Ishikawa (cell line): ENCODE measurements around the gene ZNF618.

Experiments
- CEBPB ChIP-seq: IDR thresholded peaks from 2 replicates; pipeline ENCODE4 v1.6.1; 2012
- CREB1 ChIP-seq: IDR thresholded peaks from 2 replicates; pipeline ENCODE4 v1.6.1; 2012; ENCODE audit warnings: low read depth
- EGR1 ChIP-seq: IDR thresholded peaks from 2 replicates; pipeline ENCODE4 v1.6.1; 2012
- EP300 ChIP-seq: IDR thresholded peaks from 2 replicates; pipeline ENCODE4 v1.6.1; 2012; ENCODE audit warnings: borderline replicate concordance
- FOXM1 ChIP-seq: IDR thresholded peaks from 2 replicates; pipeline ENCODE4 v1.6.1; 2012; ENCODE audit warnings: low read depth, borderline replicate concordance
- NFIC ChIP-seq: IDR thresholded peaks from 2 replicates; pipeline ENCODE4 v1.6.1; 2012
- RAD21 ChIP-seq: IDR thresholded peaks from 2 replicates; pipeline ENCODE4 v1.6.1; 2012; ENCODE audit warnings: low read depth
- TAF1 ChIP-seq: IDR thresholded peaks from 2 replicates; pipeline ENCODE4 v1.6.1; 2012; ENCODE audit warnings: low read depth, mild to moderate bottlenecking
- TCF12 ChIP-seq: IDR thresholded peaks from 2 replicates; pipeline ENCODE4 v1.6.1; 2012; ENCODE audit warnings: low read depth
- TEAD4 ChIP-seq: IDR thresholded peaks from 2 replicates; pipeline ENCODE4 v1.6.1; 2012
- YY1 ChIP-seq: IDR thresholded peaks from 2 replicates; pipeline ENCODE4 v1.6.1; 2012; ENCODE audit warnings: low read depth
- ZBTB7A ChIP-seq: IDR thresholded peaks from 2 replicates; pipeline ENCODE4 v1.6.1; 2012; ENCODE audit warnings: low read depth
- TF ChIP-seq, protein P1 (sequence below): IDR thresholded peaks from 2 replicates; pipeline ENCODE4 v1.6.1; 2012; ENCODE audit warnings: low read depth, mild to moderate bottlenecking
- TF ChIP-seq, protein P2 (sequence below): IDR thresholded peaks from 2 replicates; pipeline ENCODE4 v1.6.1; 2012
- TF ChIP-seq, protein P3 (sequence below): IDR thresholded peaks from 2 replicates; pipeline ENCODE4 v1.6.1; 2012

ZNF618 gene

DNA sequence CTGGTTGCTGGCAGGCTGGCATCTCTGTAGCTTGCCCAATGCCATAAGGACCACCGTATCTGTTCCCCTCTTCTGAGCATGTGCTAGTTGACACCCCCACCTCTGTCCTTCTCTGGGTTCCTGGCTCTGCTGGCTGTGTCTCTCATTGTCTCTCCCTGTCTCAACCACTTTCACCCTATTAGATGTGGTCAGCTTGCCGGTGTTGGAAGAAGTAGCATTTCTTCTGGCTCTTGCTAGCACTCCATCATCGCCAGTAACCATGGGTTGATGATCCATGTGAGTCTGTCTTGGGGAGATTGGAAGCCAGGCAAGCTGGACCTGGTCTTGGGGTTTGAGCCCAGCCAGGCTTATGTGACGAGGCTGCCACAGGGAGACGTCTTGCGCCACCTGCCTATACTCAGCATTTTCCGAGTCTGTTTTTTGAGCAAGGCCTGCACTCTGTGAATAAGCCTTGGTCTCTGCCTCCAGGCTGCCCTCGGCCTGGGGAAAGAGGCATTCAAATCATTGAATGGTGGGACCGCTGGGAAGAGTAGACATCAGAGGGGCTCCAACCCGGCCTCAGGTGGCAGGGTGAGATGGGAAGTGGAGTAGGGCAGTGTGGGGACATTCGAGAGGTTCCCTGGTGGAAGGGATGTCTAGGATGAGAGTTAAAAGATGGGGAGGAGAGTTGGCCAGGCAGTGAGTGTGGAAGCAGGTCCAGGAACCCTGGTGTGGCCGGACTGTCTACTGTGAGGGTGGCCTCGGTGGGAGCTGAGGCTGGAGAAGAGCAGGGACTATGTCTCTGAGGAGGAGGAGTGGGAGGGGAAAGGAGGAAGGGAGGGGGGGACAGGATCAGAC, 74.3 kb downstream of the ZNF618 start:
- TF ChIP-seq, protein P1, sequence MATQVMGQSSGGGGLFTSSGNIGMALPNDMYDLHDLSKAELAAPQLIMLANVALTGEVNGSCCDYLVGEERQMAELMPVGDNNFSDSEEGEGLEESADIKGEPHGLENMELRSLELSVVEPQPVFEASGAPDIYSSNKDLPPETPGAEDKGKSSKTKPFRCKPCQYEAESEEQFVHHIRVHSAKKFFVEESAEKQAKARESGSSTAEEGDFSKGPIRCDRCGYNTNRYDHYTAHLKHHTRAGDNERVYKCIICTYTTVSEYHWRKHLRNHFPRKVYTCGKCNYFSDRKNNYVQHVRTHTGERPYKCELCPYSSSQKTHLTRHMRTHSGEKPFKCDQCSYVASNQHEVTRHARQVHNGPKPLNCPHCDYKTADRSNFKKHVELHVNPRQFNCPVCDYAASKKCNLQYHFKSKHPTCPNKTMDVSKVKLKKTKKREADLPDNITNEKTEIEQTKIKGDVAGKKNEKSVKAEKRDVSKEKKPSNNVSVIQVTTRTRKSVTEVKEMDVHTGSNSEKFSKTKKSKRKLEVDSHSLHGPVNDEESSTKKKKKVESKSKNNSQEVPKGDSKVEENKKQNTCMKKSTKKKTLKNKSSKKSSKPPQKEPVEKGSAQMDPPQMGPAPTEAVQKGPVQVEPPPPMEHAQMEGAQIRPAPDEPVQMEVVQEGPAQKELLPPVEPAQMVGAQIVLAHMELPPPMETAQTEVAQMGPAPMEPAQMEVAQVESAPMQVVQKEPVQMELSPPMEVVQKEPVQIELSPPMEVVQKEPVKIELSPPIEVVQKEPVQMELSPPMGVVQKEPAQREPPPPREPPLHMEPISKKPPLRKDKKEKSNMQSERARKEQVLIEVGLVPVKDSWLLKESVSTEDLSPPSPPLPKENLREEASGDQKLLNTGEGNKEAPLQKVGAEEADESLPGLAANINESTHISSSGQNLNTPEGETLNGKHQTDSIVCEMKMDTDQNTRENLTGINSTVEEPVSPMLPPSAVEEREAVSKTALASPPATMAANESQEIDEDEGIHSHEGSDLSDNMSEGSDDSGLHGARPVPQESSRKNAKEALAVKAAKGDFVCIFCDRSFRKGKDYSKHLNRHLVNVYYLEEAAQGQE: no peak
- no peak for TF ChIP-seq EGR1
- no peak for TF ChIP-seq EP300
- TF ChIP-seq YY1: no peak

DNA sequence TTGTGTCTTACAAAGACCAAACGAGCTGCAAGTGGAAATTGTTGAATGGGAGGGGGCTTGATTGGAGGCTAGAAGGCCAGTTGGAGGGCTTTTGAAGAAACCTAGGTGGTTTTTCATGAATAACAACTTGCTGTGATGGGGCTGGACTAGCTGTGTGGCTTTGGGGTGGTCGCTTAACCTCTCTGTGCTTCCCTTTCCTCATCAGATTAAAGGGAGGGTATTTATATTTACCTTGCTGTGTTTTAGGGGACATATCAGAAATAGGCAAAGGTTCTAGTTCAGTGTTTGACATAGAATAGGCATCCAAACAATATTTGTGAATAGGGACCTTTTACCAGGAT, 74.9 kb downstream of the ZNF618 start:
- TF ChIP-seq CREB1 (no peak), CEBPB (no peak), YY1 (no peak), TCF12 (no peak), NFIC (no peak), TAF1 (no peak), ZBTB7A (no peak), TEAD4 (no peak), EGR1 (no peak), RAD21 (no peak)
- TF ChIP-seq, protein P1: no peak
- TF ChIP-seq, protein P2, sequence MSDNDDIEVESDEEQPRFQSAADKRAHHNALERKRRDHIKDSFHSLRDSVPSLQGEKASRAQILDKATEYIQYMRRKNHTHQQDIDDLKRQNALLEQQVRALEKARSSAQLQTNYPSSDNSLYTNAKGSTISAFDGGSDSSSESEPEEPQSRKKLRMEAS: no peak
- TF ChIP-seq, protein P3, sequence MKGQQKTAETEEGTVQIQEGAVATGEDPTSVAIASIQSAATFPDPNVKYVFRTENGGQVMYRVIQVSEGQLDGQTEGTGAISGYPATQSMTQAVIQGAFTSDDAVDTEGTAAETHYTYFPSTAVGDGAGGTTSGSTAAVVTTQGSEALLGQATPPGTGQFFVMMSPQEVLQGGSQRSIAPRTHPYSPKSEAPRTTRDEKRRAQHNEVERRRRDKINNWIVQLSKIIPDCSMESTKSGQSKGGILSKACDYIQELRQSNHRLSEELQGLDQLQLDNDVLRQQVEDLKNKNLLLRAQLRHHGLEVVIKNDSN: no peak

DNA sequence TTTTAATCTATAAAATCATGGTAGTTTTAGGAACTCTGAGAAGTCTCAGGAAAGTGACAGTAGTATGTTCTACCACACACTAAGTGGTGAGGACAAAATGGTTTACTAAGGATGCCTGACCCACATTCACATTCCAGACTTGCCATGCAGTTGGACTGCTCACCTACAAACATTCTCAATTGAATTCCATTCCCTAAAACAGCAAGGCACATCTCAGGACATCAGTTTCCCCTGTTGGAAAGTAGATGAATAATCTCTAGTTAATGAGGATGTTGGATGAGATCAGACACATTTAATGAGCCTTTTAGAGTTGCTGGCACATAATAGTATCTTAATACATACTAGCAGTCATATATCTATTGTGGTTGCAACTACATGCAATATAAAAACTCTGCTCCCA, 76.6 kb downstream of the ZNF618 start:
- TF ChIP-seq EGR1 (no peak), RAD21 (no peak), YY1 (no peak), ZBTB7A (no peak), TCF12 (no peak), TEAD4 (no peak), EP300 (no peak), FOXM1 (no peak), NFIC (no peak), CEBPB (no peak), CREB1 (no peak), TAF1 (no peak)
- TF ChIP-seq, protein P2: no peak
- TF ChIP-seq, protein P3: no peak
- TF ChIP-seq, protein P1: no peak

DNA sequence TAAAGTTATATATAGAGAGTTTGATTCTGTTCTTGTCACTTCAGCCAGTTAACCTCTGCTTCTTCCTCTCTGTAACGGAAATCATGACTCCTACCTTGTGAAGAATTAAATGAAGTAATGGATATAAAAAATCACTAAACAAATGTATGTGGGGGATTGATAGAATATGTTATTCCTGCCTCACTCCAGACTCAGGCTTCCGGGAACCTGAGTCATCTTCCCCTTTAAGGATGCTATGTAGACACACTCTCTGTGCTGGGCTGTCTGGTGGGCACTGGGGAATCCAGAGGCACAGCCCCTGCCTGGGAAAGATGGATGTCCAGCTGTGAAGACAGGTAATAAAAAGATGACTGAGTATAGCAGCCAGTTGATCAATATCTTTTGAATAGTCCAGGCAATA, 77.4 kb downstream of the ZNF618 start:
- TF ChIP-seq, protein P1: no peak
- TF ChIP-seq, protein P3: no peak
- TF ChIP-seq CEBPB: no peak
